Tibial nerve (tissue), 4 donors: Measurements from ENCODE around the gene C2orf72.

Source experiments
- CTCF ChIP-seq, 5 experiments: fragments of 200-600 bp in 3 of 5; fragments of 450-650 bp in 2 of 5; sonication (generic) in 3 of 5; IDR thresholded peaks; one replicate each; pipeline ENCODE4 v1.5.1; 2016 to 2019; ENCODE audit warnings: antibody characterized with exemption in 5 of 5, mild to moderate bottlenecking in 3 of 5, moderate library complexity in 2 of 5
- EP300 ChIP-seq, 2 donors: sonication (generic); formaldehyde crosslinking; IDR thresholded peaks; one replicate each; pipeline ENCODE4 v1.6.1; 2017; ENCODE audit warnings: antibody characterized with exemption in 2 of 2, mild to moderate bottlenecking in 1 of 2

GRCh38 chr2:231093933-231094332 lies 56.6 kb downstream of the C2orf72 start:
- TF ChIP-seq CTCF (IDR thresholded peaks at IDR 0.05) (no peak), EP300 (IDR thresholded peaks at IDR 0.05) (no peak)
